ENCODE results near the gene CSAG2. TPM values are rescaled to one million over a fixed set of nuclear protein-coding genes. Genes with fewer than 3 reads are reported as not detected.

CSAG2 gene
- total RNA-seq, 1 donor from 2014 or later, result not detected

DNA sequence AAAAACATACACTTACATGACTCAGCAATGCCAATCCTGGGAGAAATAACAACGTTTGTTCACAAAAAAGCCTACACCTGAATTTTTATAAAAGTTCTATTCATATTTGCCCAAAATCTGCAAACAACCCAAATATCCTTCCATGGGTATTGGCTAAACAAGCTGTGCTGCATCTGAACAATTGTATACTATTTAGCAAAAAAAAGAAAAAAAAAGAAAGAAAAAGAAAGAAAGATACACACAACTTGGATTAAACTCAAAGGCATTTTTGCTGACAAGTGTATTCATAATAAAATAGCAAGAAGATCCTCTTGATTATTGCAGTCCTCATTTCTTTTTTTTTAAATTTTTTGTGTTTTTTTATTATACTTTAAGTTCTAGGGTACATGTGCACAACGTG is 34.9 kb downstream of the CSAG2 start:
- no peaks in the 10 kb centered on the region for H3K27me3 ChIP-seq (ENCODE audit: low read depth)
- H3K36me3 ChIP-seq, result no peaks in the 10 kb centered on the region
- H3K4me1 ChIP-seq, result no peaks in the 10 kb centered on the region
- H3K9me3 ChIP-seq, result no peaks in the 10 kb centered on the region
- ATAC-seq (no peak), DNase-seq (no peak)
- TF ChIP-seq CTCF (IDR thresholded peaks at IDR 0.05), result no peak
- intact Hi-C loops (cut with DNase I), result no loop called here
- no peak overlapping the region for H3K27ac ChIP-seq
- H3K4me3 ChIP-seq, result no peak overlapping the region

DNA sequence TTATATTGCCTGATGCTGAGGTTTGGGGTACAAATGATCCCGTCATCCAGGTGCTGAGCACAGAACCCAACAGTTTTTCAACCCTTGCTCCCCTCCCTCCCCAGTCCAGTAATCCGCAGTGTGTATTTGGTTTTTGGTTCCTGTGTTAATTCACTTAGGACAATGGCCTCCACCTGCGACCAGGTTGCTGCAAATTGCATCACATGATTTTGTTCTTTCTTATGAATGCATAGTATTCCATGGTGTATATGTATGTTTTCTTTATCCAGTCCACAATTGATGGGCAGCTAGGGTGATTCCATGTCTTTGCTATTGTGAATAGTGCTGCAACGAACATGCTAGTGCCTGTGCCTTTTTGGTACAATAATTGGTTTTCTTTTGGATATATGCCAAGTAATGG is 46.0 kb downstream of the CSAG2 start:
- DNase-seq, result no peak
- no peak for TF ChIP-seq CTCF (IDR thresholded peaks at IDR 0.05)
- no peaks in the 10 kb centered on the region for H3K9me3 ChIP-seq
- intact Hi-C loops (cut with DNase I), result no loop called here
- H3K27ac ChIP-seq, result no peak overlapping the region
- H3K36me3 ChIP-seq, result no peaks in the 10 kb centered on the region
- no peak for ATAC-seq
- H3K27me3 ChIP-seq (ENCODE audit: low read depth), result no peaks in the 10 kb centered on the region
- H3K4me1 ChIP-seq, result no peaks in the 10 kb centered on the region
- H3K4me3 ChIP-seq, result no peak overlapping the region

DNA sequence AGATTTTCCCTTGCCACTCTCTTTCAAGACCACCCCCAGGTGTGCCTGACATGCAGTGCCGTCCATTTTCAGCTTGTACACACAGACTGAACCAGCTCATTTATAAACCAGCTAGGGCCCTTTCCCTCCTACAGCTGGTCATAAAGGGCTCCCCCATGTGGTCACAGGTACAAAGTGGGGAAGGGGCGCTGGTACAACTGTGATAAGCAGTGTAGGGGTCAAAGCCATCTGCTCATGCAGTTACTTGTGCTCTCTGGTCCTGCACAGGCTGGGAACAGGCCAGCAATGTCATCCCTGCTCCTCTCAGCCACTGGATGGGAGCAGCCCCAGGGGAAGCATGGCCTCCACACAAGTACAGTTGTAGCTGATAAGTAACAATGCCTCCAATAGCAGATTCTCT is 50.8 kb downstream of the CSAG2 start:
- TF ChIP-seq CTCF (IDR thresholded peaks at IDR 0.05), result no peak
- Histone ChIP-seq H3K9me3 (no peaks in the 10 kb centered on the region), H3K27ac (no peak overlapping the region), H3K36me3 (no peaks in the 10 kb centered on the region), H3K4me3 (no peak overlapping the region), H3K4me1 (no peaks in the 10 kb centered on the region), H3K27me3 (ENCODE audit: low read depth) (no peaks in the 10 kb centered on the region)
- DNase-seq (no peak), ATAC-seq (no peak)
- intact Hi-C loops (cut with DNase I), result no loop called here

Other genes starting within 250 kb of the CSAG2 start
- gene GABRQ, start 71.4 kb downstream of the CSAG2 start, total RNA-seq, result not detected
- gene MAGEA3, start 10.5 kb downstream of the CSAG2 start, total RNA-seq, result not detected
- not detected for gene MAGEA2B, start 5.4 kb upstream of the CSAG2 start, total RNA-seq
- not detected for gene CSAG1, start 24.4 kb upstream of the CSAG2 start, total RNA-seq
- not detected for gene MAGEA12, start 24.5 kb upstream of the CSAG2 start, total RNA-seq
- not detected for gene MAGEA2, start 44.6 kb upstream of the CSAG2 start, total RNA-seq
- gene CSAG3, start 49.9 kb upstream of the CSAG2 start, total RNA-seq, result not detected
- not detected for gene MAGEA6, start 60.4 kb upstream of the CSAG2 start, total RNA-seq
- gene CETN2, start 121.5 kb upstream of the CSAG2 start, total RNA-seq, result 33.2 TPM
- 18.1 TPM for gene NSDHL, start 121.8 kb upstream of the CSAG2 start, total RNA-seq
- gene ZNF185, start 188.8 kb upstream of the CSAG2 start, total RNA-seq, result 17.9 TPM

Measured in lower lobe of right lung (tissue), 2 donors.